H1 (cell line): ENCODE data around the gene PLA2G4A. TPM values are rescaled to one million over a fixed set of nuclear protein-coding genes. Genes with fewer than 3 reads are reported as not detected.

Experiments
- CTCF ChIP-seq, 3 experiments: IDR thresholded peaks; 1 replicate in 2 of 3; 2 replicates in 1 of 3; pipeline versions ENCODE4 v1.5.1 to v1.6.1; 2011; ENCODE audit warnings: low read length in 3 of 3, mild to moderate bottlenecking in 3 of 3, inconsistent platforms in 2 of 3, low read depth in 1 of 3, moderate library complexity in 1 of 3; ENCODE audit not compliant: insufficient read depth in 1 of 3; ENCODE audit errors: control extremely low read depth in 1 of 3
- GTF2F1 ChIP-seq: IDR thresholded peaks from 2 replicates; pipeline ENCODE4 v1.6.1; 2012; ENCODE audit warnings: low read depth, low read length, improper control_type of control experiment, borderline replicate concordance
- MAX ChIP-seq: IDR thresholded peaks from 2 replicates; pipeline ENCODE4 v1.6.1; 2012; ENCODE audit warnings: inconsistent platforms
- SIN3A ChIP-seq, 2 experiments: IDR thresholded peaks in 1 of 2; conservative IDR thresholded peaks in 1 of 2; 2 replicates each; pipeline ENCODE4 v1.6.1; 2011 to 2012; ENCODE audit warnings: low read length in 2 of 2, improper control_type of control experiment in 1 of 2, low read depth in 1 of 2, mild to moderate bottlenecking in 1 of 2
- YY1 ChIP-seq: IDR thresholded peaks from 2 replicates; pipeline ENCODE4 v1.6.1; 2011; ENCODE audit warnings: low read depth, mild to moderate bottlenecking, low read length
- polyA plus RNA-seq, 7 experiments: library from polyadenylated mRNA; depleted of rRNA in 3 of 7; stranded (reverse) in 5 of 7; unstranded in 2 of 7; fragments of >200 nt in 5 of 7; fragments of 200-250 nt in 2 of 7; gene quantifications; 1 replicate in 5 of 7; 2 replicates in 1 of 7; 4 replicates in 1 of 7; pipeline versions ENCODE4 v1.2.1 to v1.2.3, GENCODE V29; 2011 to 2013; ENCODE audit warnings: missing spikeins in 2 of 7, mixed read lengths in 2 of 7
- total RNA-seq: library from RNA; stranded (reverse); fragmentation: NEBNext Ultra II Directional; extraction: Animal tissue kit (Norgen Biotek cat#: 25700); gene quantifications from 2 replicates; pipeline ENCODE4 v1.2.1, GENCODE V29; 2021

The PLA2G4A gene
- total and polyA plus RNA-seq, 2 of the 8 experiments (the other 6 are each of a cell fraction or from before 2014, with no cell fraction given): 0.63 to 1.4 TPM

- TF ChIP-seq CTCF (IDR thresholded peaks at IDR 0.05; ENCODE audit: control extremely low read depth in 1 of 3, insufficient read depth in 1 of 3, low read depth in 1 of 3, low read length in 3 of 3) (no peak), GTF2F1 (no peak), MAX (no peak), SIN3A (conservative IDR thresholded peaks at IDR 0.05 in 1 of 2, IDR thresholded peaks at IDR 0.05 in 1 of 2; ENCODE audit: low read depth in 1 of 2, low read length in 2 of 2) (no peak), YY1 (no peak)
Observed at GRCh38 chr1:186974774-186975181, 146.0 kb downstream of the PLA2G4A start (continued).
